Measurements from ENCODE around the gene ATOX1.

ATOX1 gene

DNA sequence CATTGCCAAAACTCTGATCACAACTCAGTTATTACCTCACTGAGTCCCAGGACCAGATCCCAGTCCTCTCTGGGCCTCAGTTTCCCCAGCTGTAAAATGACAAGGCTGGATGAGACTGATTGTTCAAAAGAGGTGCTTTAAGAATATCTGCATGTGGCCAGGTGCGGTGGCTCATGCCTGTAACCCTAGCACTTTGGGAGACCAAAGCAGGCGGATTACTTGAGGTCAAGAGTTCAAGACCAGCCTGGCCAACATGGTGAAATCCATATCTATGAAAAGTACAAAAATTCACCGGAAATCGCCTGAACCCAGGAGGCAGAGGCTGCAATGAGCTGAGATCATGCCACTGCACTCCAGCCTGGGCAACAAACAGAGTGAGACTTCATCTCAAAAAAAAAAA is 8.3 kb downstream of the ATOX1 start:
- TF ChIP-seq ZNF274 (IDR thresholded peaks at IDR 0.05; ENCODE audit: low read depth, low read length): no peak
- no peak for TF ChIP-seq YY1 (IDR thresholded peaks at IDR 0.05; ENCODE audit: insufficient read depth, insufficient read length)
- TF ChIP-seq SUZ12 (IDR thresholded peaks at IDR 0.05; ENCODE audit: extremely low read depth, insufficient read depth, insufficient read length): no peak
- H3K36me3 ChIP-seq (ENCODE audit: insufficient read depth, insufficient read length, low read length): peaks cover 32% of the 10 kb centered on the region
- no peaks in the 10 kb centered on the region for H3K27me3 ChIP-seq (ENCODE audit: insufficient read depth, insufficient read length)
- H3K4me3 ChIP-seq (ENCODE audit: insufficient read length, low read depth): no peak overlapping the region
- no peak for DNase-seq (ENCODE audit: low read depth, low spot score)
- H3K9ac ChIP-seq (ENCODE audit: insufficient read length, low read depth): no peak overlapping the region
- H3K4me1 ChIP-seq (ENCODE audit: insufficient read depth, insufficient read length): no peaks in the 10 kb centered on the region
- H3K9me3 ChIP-seq (ENCODE audit: insufficient read depth, low read length): no peaks in the 10 kb centered on the region

DNA sequence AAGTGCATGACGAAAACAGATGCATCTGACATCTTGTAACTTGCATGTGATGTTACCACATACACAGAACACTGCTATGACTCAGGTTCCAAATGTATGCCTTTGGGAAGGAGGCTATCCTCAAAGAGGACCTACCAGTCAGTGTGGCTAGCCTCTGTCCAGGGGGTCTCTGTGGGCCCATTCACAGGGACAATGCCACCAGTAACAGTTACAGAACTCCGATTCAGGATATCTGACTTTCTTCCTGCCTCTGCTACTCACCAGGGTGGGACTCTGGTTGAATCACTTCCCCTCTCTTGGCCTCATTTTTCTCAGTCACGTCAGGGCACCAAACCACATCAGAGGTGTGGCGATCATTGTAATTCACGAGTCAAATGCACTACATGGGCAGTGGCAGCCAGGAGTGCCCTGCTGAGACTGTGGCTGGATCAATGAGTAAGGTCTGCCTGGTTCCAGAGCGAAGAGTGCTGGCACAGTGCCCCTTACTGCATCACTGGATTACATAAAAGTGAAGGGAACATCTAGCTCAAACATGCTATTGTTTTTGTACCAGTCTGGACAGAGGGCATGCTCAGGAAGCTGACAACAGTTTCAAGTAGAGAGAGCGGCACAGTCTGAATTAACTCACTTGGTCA is 13.2 kb downstream of the ATOX1 start:
- Histone ChIP-seq H3K9ac (ENCODE audit: insufficient read length, low read depth) (no peak overlapping the region), H3K36me3 (ENCODE audit: insufficient read depth, insufficient read length, low read length) (peaks cover 23% of the 10 kb centered on the region), H3K4me3 (ENCODE audit: insufficient read length, low read depth) (no peak overlapping the region), H3K4me1 (ENCODE audit: insufficient read depth, insufficient read length) (no peaks in the 10 kb centered on the region), H3K27me3 (ENCODE audit: insufficient read depth, insufficient read length) (no peaks in the 10 kb centered on the region), H3K9me3 (ENCODE audit: insufficient read depth, low read length) (no peaks in the 10 kb centered on the region)
- no peak for TF ChIP-seq ZNF274 (IDR thresholded peaks at IDR 0.05; ENCODE audit: low read depth, low read length)
- no peak for TF ChIP-seq YY1 (IDR thresholded peaks at IDR 0.05; ENCODE audit: insufficient read depth, insufficient read length)
- TF ChIP-seq SUZ12 (IDR thresholded peaks at IDR 0.05; ENCODE audit: extremely low read depth, insufficient read depth, insufficient read length): no peak
- no peak for DNase-seq (ENCODE audit: low read depth, low spot score)

DNA sequence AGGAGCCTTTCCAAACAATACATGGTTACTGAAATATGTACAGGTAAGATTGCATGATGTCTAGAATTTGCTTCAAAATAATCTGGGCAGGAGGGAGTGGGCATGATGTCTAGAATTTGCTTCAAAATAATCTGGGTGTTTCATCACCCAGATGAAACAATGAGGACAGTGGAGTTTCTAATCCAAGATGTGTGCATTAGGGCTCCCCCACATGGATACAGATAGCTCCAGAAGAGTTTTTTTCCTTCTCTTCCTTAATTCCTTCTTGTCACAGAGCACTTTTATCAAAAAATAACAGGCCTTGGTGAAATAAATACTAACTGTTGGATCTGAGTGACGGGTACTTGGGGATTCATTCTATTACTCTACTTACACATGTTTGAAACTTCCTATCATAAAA is 14.9 kb downstream of the ATOX1 start:
- Histone ChIP-seq H3K4me1 (ENCODE audit: insufficient read depth, insufficient read length) (no peaks in the 10 kb centered on the region), H3K4me3 (ENCODE audit: insufficient read length, low read depth) (no peak overlapping the region), H3K9me3 (ENCODE audit: insufficient read depth, low read length) (no peaks in the 10 kb centered on the region), H3K36me3 (ENCODE audit: insufficient read depth, insufficient read length, low read length) (peaks cover 23% of the 10 kb centered on the region), H3K9ac (ENCODE audit: insufficient read length, low read depth) (no peak overlapping the region), H3K27me3 (ENCODE audit: insufficient read depth, insufficient read length) (no peaks in the 10 kb centered on the region)
- TF ChIP-seq ZNF274 (IDR thresholded peaks at IDR 0.05; ENCODE audit: low read depth, low read length): no peak
- TF ChIP-seq YY1 (IDR thresholded peaks at IDR 0.05; ENCODE audit: insufficient read depth, insufficient read length): no peak
- no peak for TF ChIP-seq SUZ12 (IDR thresholded peaks at IDR 0.05; ENCODE audit: extremely low read depth, insufficient read depth, insufficient read length)
- DNase-seq (ENCODE audit: low read depth, low spot score): no peak

DNA sequence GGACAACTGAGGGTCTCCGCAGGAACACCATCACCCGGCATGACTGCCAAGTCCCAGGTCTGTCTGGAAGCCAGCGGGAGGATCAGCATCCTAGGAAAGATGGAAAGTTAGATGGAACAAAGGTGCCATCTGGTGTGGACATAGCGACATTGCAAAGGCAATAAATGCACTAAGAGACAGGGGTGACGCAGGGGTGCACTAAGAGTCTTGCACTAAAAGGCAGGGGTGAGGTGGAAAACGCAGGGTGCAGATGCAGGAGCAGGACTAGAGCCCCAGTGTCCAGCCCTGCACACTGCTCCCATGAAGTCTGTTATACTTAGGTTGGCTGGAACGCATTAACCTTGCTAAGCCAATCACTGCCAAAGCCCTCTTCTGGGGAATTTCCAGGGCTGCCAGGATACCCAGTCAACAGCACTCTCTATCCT is 15.5 kb downstream of the ATOX1 start:
- no peaks in the 10 kb centered on the region for H3K27me3 ChIP-seq (ENCODE audit: insufficient read depth, insufficient read length)
- peaks cover 23% of the 10 kb centered on the region for H3K36me3 ChIP-seq (ENCODE audit: insufficient read depth, insufficient read length, low read length)
- no peak overlapping the region for H3K4me3 ChIP-seq (ENCODE audit: insufficient read length, low read depth)
- no peak for TF ChIP-seq SUZ12 (IDR thresholded peaks at IDR 0.05; ENCODE audit: extremely low read depth, insufficient read depth, insufficient read length)
- no peak for TF ChIP-seq ZNF274 (IDR thresholded peaks at IDR 0.05; ENCODE audit: low read depth, low read length)
- no peak for TF ChIP-seq YY1 (IDR thresholded peaks at IDR 0.05; ENCODE audit: insufficient read depth, insufficient read length)
- H3K4me1 ChIP-seq (ENCODE audit: insufficient read depth, insufficient read length): no peaks in the 10 kb centered on the region
- peak; percentile 55 for DNase-seq (ENCODE audit: low read depth, low spot score)
- H3K9ac ChIP-seq (ENCODE audit: insufficient read length, low read depth): no peak overlapping the region
- H3K9me3 ChIP-seq (ENCODE audit: insufficient read depth, low read length): no peaks in the 10 kb centered on the region

DNA sequence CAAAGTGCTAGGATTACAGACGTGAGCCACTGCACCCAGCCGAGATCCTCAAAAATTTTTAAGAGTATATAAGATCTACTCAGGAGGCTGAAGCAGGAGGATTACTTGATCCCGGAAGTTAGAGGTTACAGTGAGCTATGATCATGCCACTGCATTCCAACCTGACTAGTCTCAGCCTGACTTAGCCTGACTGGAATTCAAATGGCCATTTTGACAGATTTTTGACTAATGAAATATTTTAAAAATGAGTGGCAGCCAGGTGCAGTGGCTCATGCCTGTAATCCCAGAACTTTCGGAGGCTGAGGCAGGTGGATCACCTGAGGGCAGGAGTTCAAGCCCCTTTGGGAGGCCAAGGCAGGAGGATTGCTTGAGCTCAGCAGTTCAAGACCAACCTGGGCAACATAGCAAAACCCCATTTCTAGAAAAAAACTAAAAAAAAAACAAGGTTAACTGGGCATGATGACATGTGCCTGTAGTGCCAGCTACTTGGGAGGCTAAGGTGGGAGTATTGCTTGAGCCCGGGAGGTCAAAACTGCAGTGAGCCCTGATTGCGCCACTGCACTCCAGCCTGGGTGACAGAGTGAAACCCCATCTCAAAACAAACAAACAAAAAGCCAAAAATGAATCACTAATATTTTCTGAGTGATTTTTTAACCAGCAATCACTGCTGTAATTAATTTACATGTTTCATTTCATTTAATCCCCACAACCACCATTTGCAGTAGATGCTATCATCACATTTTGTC is 16.6 kb downstream of the ATOX1 start:
- Histone ChIP-seq H3K27me3 (ENCODE audit: insufficient read depth, insufficient read length) (no peaks in the 10 kb centered on the region), H3K36me3 (ENCODE audit: insufficient read depth, insufficient read length, low read length) (peaks cover 23% of the 10 kb centered on the region), H3K9me3 (ENCODE audit: insufficient read depth, low read length) (no peaks in the 10 kb centered on the region), H3K4me3 (ENCODE audit: insufficient read length, low read depth) (no peak overlapping the region), H3K9ac (ENCODE audit: insufficient read length, low read depth) (no peak overlapping the region), H3K4me1 (ENCODE audit: insufficient read depth, insufficient read length) (no peaks in the 10 kb centered on the region)
- TF ChIP-seq ZNF274 (IDR thresholded peaks at IDR 0.05; ENCODE audit: low read depth, low read length) (no peak), SUZ12 (IDR thresholded peaks at IDR 0.05; ENCODE audit: extremely low read depth, insufficient read depth, insufficient read length) (no peak), YY1 (IDR thresholded peaks at IDR 0.05; ENCODE audit: insufficient read depth, insufficient read length) (no peak)
- DNase-seq (ENCODE audit: low read depth, low spot score): no peak

DNA sequence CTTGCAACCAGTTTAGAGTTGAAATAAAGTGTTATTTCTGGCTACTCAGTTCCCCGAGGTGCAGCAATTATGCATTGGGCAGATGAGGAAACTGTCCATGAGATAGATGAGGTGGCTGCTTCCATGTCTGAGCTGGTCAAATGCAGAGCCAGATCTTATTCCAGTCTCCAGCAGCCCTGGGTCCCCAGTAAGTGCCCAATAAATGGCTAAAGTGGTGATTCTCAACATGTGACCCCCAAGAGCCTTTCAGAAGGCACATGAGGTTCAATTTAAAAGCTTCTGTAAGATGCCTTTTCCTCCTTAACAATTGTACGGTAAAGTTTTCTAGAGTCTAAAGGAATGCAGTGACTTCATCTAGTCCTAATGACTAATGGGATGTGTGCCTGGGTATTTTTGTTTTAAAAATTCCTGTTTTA is 17.5 kb downstream of the ATOX1 start:
- H3K36me3 ChIP-seq (ENCODE audit: insufficient read depth, insufficient read length, low read length): peaks cover 18% of the 10 kb centered on the region
- DNase-seq (ENCODE audit: low read depth, low spot score): no peak
- TF ChIP-seq SUZ12 (IDR thresholded peaks at IDR 0.05; ENCODE audit: extremely low read depth, insufficient read depth, insufficient read length): no peak
- no peak for TF ChIP-seq ZNF274 (IDR thresholded peaks at IDR 0.05; ENCODE audit: low read depth, low read length)
- no peak for TF ChIP-seq YY1 (IDR thresholded peaks at IDR 0.05; ENCODE audit: insufficient read depth, insufficient read length)
- H3K27me3 ChIP-seq (ENCODE audit: insufficient read depth, insufficient read length): no peaks in the 10 kb centered on the region
- H3K9me3 ChIP-seq (ENCODE audit: insufficient read depth, low read length): no peaks in the 10 kb centered on the region
- H3K9ac ChIP-seq (ENCODE audit: insufficient read length, low read depth): peak overlapping the region; percentile 2
- no peaks in the 10 kb centered on the region for H3K4me1 ChIP-seq (ENCODE audit: insufficient read depth, insufficient read length)
- no peak overlapping the region for H3K4me3 ChIP-seq (ENCODE audit: insufficient read length, low read depth)

DNA sequence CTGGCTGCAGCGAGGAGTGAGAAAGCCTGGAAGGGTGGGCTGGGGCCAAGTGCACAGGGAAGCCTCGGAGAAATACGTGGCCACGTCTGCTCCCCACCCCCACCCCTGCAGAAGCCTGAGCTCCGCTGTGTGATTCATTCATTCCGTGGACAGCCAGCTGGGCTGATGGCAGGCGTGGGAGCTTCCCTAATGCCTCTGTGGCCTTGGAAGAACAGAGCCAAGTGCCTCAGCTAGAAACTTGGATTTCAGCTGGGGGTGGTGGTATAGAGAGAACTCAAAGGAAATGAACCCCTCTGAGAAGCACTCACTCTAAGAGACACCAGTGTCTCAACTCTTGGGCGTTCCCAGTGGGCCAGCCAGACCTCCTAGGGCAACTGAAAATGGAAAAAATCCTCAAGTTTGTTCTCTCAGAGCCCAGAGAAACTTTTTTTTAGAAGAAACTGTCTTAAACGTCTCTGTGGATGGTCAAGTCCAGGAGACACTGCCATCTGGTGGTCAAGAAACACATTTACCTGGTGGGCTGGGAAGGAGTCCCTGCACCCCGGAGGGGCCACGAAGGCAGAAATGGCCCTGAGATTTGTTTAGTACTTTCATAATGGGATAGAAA is 18.0 kb downstream of the ATOX1 start:
- Histone ChIP-seq H3K9me3 (ENCODE audit: insufficient read depth, low read length) (no peaks in the 10 kb centered on the region), H3K4me1 (ENCODE audit: insufficient read depth, insufficient read length) (no peaks in the 10 kb centered on the region), H3K27me3 (ENCODE audit: insufficient read depth, insufficient read length) (no peaks in the 10 kb centered on the region), H3K9ac (ENCODE audit: insufficient read length, low read depth) (peak overlapping the region; percentile 24), H3K36me3 (ENCODE audit: insufficient read depth, insufficient read length, low read length) (peaks cover 12% of the 10 kb centered on the region), H3K4me3 (ENCODE audit: insufficient read length, low read depth) (no peak overlapping the region)
- DNase-seq (ENCODE audit: low read depth, low spot score): peak; percentile 66
- TF ChIP-seq YY1 (IDR thresholded peaks at IDR 0.05; ENCODE audit: insufficient read depth, insufficient read length): no peak
